Lower leg skin (tissue), 3 donors: Measurements from ENCODE around the gene RPL14.

Source experiments
- POLR2A ChIP-seq, 2 donors: fragments of 450-650 bp; IDR thresholded peaks; one replicate each; pipeline ENCODE4 v1.6.1; 2016 to 2017; ENCODE audit warnings: antibody characterized with exemption in 2 of 2, mild to moderate bottlenecking in 1 of 2, moderate library complexity in 1 of 2
- TF ChIP-seq, protein P1 (sequence below), 3 donors: fragments of 450-650 bp; IDR thresholded peaks; one replicate each; pipeline ENCODE4 v1.5.1; 2016; ENCODE audit warnings: antibody characterized with exemption in 3 of 3, mild to moderate bottlenecking in 3 of 3, moderate library complexity in 2 of 3

GRCh38 chr3:40518067-40518466 is 60.9 kb downstream of the RPL14 start:
- TF ChIP-seq, protein P1, sequence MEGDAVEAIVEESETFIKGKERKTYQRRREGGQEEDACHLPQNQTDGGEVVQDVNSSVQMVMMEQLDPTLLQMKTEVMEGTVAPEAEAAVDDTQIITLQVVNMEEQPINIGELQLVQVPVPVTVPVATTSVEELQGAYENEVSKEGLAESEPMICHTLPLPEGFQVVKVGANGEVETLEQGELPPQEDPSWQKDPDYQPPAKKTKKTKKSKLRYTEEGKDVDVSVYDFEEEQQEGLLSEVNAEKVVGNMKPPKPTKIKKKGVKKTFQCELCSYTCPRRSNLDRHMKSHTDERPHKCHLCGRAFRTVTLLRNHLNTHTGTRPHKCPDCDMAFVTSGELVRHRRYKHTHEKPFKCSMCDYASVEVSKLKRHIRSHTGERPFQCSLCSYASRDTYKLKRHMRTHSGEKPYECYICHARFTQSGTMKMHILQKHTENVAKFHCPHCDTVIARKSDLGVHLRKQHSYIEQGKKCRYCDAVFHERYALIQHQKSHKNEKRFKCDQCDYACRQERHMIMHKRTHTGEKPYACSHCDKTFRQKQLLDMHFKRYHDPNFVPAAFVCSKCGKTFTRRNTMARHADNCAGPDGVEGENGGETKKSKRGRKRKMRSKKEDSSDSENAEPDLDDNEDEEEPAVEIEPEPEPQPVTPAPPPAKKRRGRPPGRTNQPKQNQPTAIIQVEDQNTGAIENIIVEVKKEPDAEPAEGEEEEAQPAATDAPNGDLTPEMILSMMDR (IDR thresholded peaks at IDR 0.05), result no peak
- TF ChIP-seq POLR2A (IDR thresholded peaks at IDR 0.05), result no peak
